AG08395 (cell line): ENCODE data around the gene NEU3.
A peak's percentile ranks its signal among the peaks of the same experiment; 100 is the strongest.
"Not testable (repeated sequence)": the region's sequence is repeated elsewhere in the genome, so short reads cannot be mapped to it uniquely, and the experiment has no call there.

Experiments used
- DNase-seq: peaks from one replicate; pipeline ENCODE4 v3.0.0; 2012; ENCODE audit warnings: mixed read lengths, low spot score

Gene NEU3, protein sequence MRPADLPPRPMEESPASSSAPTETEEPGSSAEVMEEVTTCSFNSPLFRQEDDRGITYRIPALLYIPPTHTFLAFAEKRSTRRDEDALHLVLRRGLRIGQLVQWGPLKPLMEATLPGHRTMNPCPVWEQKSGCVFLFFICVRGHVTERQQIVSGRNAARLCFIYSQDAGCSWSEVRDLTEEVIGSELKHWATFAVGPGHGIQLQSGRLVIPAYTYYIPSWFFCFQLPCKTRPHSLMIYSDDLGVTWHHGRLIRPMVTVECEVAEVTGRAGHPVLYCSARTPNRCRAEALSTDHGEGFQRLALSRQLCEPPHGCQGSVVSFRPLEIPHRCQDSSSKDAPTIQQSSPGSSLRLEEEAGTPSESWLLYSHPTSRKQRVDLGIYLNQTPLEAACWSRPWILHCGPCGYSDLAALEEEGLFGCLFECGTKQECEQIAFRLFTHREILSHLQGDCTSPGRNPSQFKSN

DNA sequence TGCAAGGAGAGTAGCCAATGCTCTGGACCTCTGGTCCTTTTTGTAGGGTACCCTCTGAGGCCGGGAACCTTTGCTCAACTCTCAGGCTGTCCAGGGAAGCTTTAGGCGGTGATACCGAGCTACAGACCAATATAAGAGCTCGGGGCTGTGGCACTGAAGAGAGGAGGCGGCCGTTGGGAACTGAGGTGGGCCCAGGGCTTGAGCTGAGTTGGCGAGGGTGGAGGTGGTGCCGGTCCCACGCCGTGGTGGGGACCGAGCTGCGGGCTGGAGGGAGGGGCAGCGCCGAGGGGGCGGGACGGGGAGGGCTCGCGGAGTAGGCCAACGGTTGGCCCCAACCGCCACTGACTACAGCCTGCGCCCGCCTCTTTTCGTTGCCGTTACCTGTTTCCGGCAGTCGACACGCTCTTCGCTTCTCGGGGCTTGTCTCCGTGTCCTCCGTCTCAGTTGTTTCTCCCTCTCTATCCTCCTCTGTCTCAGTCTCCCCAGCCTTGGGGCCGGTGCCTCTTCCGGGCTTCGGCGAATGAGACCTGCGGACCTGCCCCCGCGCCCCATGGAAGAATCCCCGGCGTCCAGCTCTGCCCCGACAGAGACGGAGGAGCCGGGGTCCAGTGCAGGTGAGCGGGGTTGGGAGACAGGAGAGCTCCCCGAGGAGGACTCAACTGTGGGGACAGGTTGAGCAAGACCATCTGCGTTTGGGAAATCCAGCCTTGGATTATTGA lies at the start of gene NEU3:
TSS of gene NEU3 (plus strand) at position 393 of the 719 bp plus-strand sequence. CDS start at position 521, 128 bp downstream.
- peak; percentile 85 for DNase-seq

DNA sequence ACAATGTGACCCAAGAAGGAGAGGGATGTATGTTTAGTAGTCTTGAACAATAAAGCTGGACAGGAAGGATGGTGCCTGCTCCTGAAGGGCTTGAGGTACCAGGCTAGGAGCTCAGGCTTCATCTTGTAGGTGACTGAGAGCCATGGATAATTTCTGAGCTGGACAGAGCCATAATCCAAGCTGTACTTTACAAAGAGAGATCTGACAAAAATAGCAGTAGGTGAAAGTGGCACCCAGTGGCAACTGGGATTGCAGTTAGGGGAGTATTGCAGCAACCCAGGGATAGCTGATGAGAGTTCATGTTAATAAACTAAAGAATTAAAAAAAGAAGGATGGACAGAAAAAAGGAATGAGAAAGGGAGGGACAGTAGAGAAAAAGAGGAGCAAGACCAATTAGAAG lies 47.2 kb upstream of the NEU3 start:
- DNase-seq = no peak

DNA sequence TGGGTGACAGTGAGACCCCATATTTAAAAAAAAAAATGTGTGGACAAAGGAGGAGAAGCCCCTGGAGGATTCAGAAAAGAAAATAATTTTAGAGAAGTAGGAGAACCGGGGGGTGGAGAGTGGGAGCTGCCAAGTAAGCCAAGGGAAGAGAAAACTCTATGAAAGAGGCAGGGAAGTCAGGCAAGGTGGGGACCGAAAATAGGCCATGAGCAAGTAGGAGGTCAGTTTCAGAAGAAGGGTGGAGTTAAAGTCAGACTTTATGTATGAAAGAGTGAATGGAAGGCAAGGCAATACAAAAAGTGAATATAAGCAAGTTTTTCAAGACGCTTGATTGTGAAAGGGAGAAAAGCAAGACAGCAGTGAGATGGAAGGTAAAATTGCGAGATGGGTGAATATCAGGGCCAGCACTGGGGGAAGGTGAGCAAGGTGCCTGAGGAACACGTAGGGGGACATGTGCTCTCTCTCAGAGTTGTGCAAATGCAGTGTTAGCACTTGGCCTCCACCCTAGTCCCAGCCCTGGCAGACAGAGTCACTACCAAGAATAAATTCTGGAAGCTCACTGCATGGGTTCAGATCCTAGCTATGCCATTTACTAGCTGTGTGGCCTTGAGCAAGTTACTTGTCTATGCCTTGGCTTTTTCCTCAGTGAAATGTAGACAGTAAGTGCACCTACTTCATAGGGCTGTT lies 46.5 kb upstream of the NEU3 start:
- DNase-seq = no peak

DNA sequence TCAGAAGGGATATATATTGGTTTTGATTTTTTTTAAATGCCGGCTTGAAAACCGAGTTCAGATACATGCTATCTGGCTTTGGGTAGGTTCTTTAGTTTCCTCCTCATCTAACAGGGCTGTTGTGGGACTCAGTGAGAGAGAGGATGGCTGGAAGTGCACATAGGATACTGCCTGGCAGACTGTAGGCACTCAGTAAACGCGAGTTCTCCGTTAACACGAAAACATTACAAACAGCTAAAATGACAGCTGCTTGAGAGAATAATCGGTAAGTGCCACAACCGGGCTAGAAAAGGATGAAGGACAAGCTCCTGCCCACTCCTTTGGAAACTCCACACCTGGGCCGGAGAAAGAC lies 40.2 kb upstream of the NEU3 start:
- no peak for DNase-seq

DNA sequence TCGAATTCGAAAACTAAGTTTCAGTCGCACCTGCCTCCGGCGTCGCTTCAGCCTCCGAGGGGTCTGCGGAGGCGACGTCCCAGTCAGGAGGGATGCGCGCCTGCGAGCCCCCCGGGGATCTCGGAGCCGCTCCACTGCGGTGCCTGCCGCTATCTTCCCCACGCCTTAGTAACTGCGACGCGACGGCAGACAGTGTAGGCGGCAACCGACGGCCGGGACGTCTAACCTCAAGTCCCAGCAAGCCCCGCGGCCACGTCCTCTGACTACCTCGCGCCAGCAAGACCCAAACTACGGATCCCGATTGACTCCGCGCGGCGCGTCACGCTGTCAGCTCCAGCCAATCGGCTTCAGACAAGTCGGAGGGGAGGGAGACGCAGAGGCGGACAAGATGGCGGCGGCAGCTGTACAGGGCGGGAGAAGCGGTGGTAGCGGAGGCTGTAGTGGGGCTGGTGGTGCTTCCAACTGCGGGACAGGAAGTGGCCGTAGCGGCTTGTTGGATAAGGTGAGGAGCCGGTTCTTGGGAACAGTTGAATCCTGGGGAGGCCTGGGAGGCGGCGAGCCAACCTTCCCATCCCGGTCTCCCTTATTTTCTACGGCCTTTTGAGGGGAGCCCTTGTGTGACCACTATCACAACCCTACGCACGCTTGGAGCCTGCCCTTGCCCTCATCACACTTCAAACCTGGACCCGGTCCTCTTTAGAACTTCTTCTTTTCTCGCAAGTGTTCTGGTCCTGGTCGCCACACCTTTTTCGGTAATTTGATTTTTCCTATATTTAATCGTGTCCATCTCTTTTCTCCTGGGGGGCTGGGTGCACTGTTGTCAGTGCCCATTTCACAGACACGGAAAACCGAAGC lies 39.6 kb upstream of the NEU3 start, which contains the start of the genes SPCS2 and XRRA1:
TSS of gene SPCS2 (plus strand) at position 369 of the 855 bp plus-strand sequence. CDS start at position 389, 20 bp downstream.
TSS of gene XRRA1 (minus strand) at position 194 of the 855 bp plus-strand sequence. CDS start 8,213 bp downstream, outside the sequence.
- DNase-seq = peak; percentile 97

DNA sequence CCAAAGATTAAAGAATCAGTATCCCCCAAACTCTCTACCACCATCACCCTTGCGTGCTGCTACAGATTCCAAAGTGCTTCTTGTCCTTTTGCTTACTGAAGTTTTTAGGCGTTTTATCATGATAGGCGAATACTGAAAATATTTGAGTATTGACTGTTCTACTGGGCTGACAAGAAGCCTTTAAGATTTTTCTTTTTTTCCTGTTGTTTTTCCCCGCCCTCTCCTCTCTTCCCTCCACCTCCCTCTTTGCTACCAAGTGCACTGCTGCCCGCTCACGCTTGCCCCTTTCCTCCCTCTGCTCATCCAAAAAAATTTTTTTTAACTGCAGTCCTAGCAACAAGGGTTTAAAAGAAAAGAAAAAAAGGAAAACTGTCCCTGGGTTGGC lies 39.0 kb upstream of the NEU3 start:
- peak; percentile 21 for DNase-seq

DNA sequence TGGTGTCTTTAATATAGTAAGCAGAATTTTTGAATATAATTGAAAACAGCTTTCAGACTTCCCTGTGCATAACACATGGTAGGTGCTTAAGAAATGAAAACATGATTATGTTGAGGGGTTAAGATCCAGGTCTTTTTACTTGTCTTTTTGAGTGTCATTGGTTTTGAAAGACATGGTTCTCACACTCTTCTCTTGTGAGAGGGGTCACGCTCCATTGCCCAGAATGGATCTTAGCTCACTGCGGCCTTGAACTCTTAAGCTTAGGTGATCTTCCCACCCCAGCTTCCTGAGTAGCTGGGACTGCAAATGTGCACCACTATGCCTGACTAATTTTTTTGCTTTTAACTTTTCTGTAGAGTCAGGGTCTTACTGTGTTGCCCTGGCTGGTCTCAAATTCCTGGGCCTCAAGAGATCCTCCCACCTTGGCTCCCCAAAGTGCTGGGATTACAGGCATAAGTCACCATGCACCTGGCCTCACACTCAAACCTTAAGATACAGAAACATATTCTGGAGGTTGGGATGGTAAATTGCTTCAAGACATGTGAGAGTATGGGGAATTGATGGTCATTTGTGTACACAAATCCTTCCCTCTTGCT lies 38.3 kb upstream of the NEU3 start:
- DNase-seq = no peak

DNA sequence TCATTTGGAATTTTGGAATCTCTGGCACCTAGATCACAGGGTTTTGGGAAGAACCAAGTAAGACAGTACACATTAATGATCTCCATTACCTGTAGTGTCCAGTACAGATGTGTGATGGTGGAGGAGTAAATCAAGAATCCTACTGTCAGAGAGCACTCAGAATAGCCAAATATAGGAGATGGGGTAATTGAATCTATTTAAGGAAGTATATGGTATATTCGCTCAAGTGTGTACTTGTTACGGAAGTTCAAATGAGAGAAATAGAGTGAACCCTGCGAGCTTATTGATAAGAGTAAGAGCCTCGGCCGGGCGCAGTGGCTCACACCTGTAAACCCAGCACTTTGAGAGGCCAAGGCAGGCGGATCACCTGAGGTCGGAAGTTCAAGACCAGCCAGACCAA lies 37.5 kb upstream of the NEU3 start:
- DNase-seq = no peak

DNA sequence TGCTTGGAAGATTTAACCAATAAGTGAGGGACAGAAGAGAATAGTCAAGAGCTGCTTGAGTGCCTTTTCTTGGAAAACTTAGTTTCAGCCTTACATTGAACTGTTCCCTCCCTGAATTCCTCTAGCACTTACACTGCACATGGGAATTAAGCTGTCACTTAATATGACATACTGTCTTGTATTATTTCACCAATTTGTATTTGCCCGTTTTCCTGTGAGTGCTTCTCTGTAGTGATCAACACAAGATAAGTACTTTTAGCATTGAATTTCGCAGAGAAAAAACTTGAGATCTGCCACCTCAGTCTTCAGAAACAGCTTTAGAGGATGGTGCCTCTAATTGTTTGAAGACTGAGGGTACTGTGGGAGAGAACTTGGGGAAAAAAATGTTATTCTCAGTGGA lies 36.0 kb upstream of the NEU3 start:
- no peak for DNase-seq

DNA sequence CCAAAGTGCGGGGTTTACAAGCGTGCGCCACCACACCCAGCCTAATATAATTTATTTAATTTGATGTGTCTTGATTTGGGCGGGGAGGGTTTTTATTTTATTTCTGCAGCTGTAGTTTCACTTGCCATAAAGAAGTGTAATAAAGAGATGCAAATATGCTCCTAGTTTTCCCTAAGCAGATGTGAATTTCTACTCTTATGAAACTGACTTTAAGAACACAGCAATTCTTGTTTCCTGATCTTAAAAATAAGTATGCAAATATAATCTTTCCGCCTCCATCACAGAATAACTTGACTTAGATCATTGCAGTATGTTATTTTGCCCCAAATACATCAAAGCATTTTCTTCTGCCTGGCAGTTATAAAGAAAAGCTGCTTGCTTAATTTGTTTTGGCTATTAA lies 35.3 kb upstream of the NEU3 start:
- no peak for DNase-seq

DNA sequence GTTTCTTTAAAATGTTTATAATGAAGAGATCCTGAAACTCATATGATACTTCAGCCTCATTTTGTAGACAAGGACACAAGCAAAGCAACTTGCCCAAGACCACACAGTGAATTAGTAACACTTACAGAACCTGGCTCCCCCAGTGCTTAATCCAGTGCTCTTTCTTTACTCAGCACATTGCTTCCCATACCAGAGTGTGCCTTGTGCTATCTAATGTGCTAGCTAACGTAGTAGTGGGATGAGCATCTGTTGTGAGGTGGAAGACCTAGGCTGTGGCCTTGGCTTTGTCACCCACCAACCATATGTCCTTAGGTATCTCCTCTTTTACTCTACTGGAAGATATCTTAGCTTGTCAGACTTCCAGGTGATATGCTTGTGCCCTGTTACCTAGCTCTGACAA lies 34.5 kb upstream of the NEU3 start:
- no peak for DNase-seq

DNA sequence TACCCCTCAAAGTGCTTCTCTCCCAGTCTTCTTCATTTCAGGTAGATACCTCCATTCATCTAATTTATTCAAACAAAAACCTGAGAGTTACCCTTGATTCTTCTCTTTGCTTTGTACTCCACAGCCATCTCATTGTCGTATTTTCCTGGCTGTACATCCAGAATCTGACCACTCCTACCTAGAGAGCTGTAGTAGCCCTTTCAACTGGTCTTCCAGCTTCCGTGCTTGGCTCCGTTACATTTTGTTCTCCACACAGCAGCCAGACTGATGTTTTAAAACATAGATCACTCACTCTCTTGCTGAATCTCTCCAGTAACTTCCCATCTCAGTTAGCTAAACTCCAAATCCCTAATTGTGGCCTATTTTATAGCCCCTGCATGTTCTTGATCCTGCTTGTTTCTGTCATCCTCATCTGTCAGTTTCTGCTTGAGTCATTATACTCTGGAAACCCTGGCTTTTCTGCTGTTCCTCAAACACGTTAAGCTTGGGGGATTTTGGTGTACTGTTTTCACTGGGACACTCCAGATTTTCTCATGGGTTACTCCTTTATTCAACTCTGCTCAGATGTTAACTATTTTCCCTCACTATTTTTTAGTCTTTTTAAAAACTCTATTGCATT lies 32.2 kb upstream of the NEU3 start:
- DNase-seq = no peak

DNA sequence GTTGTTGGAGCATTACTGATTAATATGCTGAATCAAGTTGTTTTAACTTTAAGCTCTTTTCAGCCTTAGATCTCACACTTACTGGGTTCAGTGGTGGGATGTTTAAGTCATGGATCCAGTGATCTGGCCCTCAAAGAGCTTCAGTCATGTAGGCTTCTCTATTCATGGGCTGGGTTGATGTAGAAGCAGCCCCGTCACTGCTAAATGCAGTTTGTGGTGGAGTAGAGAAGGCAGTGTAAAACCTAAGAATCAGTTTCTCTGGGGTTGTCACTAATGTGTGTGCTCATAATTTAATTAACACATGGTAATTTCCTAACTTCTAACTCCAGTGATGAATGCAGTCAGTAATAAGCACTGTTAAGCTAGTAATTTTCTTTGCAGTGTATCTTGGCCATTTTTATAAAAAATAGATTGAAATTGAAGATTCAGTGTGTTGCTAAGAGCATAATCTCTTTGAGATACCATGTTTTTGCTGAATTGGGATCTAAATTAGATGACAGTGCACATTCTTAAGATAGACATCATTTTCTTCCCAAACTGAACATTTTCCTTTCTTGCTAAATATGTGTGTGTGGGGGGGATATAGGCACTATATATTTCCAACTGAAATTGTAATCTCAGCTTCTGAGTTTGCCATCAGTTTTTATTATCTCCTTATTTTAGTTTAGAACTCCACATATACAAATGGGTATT lies 30.6 kb upstream of the NEU3 start:
- DNase-seq = no peak

DNA sequence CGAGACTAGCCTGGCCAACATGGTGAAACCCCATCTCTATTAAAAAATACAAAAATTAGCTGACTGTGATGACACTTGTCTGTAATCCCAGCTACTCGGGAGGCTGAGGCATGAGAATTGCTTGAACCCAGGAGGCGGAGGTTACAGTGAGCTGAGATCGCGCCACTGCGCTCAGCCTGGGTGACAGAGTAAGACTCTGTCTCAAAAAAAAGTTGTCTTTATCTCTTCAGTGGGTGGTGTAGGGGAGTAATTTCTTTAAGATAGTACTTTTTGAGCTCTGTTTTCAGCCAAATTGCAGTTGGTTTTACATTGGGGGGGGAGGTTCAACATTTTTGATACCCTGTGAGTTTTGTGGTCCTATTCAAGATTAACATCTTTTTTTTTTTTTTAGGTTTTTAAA lies 28.6 kb upstream of the NEU3 start:
- not testable (repeated sequence) for DNase-seq

DNA sequence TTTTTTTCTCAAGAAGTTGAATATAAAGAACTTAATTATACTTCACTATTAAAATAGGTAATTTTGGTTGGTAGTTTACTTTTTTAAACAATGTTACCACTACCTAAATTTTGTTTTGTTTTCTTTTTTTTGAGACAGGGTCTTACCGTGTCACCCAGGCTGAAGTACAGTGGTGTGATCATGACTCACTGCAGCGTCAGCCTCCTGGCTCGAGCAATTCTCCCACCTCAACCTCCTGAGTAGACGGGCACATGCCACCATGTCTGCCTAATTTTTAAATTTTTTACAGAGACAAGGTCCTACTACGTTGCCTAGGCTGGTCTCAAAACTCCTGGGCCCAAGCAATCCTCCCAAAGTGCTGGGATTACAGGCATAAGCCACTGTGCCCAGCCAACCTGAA lies 22.1 kb upstream of the NEU3 start:
- no peak for DNase-seq

DNA sequence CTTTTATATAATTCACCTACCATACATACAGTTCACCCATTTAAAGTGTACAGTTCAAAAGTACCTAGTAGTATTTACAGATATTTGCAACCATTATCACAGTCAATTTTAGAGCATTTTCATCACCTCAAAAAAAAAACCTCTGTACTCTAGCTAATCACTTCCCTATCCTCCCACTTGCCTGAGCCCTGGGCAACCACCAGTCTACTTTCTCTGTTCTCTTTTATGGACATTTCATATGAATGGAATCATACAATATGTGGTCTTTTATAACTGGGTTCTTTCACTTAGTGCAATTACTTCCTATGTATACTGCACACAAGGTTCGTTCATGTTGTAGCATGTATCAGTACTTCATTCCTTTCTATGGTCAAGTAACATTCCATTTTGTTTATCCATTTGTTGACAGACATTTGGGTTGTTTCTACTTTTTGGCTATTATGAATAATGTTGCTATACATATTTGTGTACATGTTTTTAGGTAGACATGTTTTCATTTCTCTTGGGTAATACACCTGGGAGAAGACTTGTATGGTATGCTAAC lies 17.8 kb upstream of the NEU3 start:
- DNase-seq = no peak

DNA sequence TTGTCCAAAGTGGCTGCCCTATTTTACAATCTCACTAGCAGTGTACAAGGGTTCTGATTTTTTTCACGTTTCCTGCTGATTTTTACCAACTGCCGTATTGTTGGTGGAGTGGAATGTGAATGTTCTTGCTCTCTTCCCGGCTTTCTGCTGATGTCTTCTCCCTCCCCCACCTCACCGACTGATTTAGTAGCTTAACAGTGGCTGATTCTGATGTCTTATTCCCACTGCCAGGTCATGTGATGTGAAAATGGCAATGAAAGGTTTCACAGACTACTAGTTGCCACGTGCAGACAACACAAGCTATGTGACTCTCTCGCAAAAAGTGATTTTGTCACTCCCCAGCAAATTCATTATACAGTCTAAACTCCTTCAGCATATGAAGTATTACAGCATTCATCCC lies 17.3 kb upstream of the NEU3 start:
- DNase-seq = no peak

DNA sequence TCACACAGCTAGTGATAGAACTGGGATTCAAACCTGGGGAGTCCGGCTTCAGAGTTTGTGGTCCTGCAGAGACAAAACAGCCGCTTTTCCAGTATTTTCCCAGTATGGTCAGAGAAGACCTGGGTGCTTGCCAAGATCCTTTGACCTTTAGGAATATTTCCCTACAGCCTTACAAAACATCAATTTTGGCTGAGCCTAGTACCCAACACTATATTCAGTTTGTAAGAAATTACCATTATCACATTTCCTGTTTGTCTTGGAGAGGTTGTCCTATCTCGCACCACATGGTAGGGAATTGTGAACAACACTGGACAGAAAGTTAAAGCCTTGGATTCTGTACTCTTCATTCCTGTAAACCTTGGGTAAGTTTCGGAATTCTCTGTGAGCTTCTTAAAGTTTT lies 10.7 kb upstream of the NEU3 start:
- no peak for DNase-seq

DNA sequence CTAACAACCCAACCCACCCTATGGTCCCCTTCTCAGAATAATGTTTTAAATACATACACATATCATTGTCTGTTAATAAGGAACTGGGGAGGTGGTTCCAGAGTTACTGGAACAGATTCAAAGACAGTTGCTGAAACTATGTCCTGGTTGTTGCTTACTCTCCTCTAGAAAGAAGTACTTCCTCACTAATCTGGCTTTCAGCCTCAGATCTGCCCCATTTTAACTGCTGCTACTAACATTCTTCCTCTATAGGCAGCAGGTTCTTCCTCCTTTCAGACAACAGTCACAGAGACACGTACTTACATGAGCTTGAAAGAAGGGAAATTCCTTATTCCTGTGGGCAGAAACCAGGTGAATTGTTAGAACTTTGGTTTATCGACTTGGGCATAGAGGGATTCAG lies 8.1 kb upstream of the NEU3 start:
- DNase-seq = no peak

DNA sequence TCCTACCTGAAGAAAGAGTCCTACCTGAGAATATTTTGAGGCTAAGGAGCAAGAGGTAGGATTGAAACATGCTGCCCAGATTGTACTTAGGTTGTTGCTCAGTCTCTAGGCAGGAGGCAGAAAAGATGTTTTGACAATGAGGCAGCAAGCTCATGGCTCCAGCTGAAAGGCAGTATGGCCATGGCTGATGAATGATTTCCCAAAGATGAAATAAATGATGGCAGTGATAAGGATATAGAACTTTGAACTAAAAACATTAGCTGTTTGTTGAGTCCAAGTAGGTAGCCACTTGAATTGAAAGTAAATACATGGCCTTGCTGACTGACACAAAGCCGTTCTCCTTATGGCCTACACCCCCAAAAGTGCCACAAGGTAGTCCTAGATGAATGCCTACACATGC lies 6.8 kb upstream of the NEU3 start:
- no peak for DNase-seq
